ENCODE measurements around the gene PHOSPHO2. TPM values are rescaled to one million over a fixed set of nuclear protein-coding genes. Genes with fewer than 3 reads are reported as not detected.

PHOSPHO2 gene
- total RNA-seq, 4 donors from 2014 or later: 12.1 to 20.0 (median 13.2) TPM

GRCh38 chr2:169658877-169659276, 35.4 kb upstream of the PHOSPHO2 start:
- WGBS, 2 donors: 97 to 100% methylated on average over 1 of the region's 1 CpG

GRCh38 chr2:169659320-169659719, 34.9 kb upstream of the PHOSPHO2 start:
- H3K27me3 ChIP-seq: no peaks in the 10 kb centered on the region
- H3K36me3 ChIP-seq: no peaks in the 10 kb centered on the region
- no peaks in the 10 kb centered on the region for H3K9me3 ChIP-seq
- no peak for DNase-seq
- no peaks in the 10 kb centered on the region for H3K4me1 ChIP-seq
- intact Hi-C loops (cut with DNase I): no loop called here
- no peak overlapping the region for H3K4me3 ChIP-seq (replicated peaks in 1 of 3)
- WGBS, 2 donors: 74 to 80% methylated on average over 1 of the region's 1 CpG
- H3K27ac ChIP-seq: no peak overlapping the region
- TF ChIP-seq POLR2A (IDR thresholded peaks at IDR 0.05): no peak
- TF ChIP-seq CTCF (IDR thresholded peaks at IDR 0.05): no peak

More at GRCh38 chr2:169658877-169659276, 35.4 kb upstream of the PHOSPHO2 start:
- intact Hi-C loops (cut with DNase I): no loop called here
- Histone ChIP-seq H3K4me1 (no peaks in the 10 kb centered on the region), H3K36me3 (no peaks in the 10 kb centered on the region), H3K9me3 (no peaks in the 10 kb centered on the region), H3K4me3 (replicated peaks in 1 of 3) (no peak overlapping the region), H3K27ac (no peak overlapping the region), H3K27me3 (no peaks in the 10 kb centered on the region)
- DNase-seq: no peak
- no peak for TF ChIP-seq POLR2A (IDR thresholded peaks at IDR 0.05)
- TF ChIP-seq CTCF (IDR thresholded peaks at IDR 0.05): no peak

- no peak for TF ChIP-seq POLR2A (IDR thresholded peaks at IDR 0.05)
- TF ChIP-seq CTCF (IDR thresholded peaks at IDR 0.05): no peak
- H3K4me3 ChIP-seq (replicated peaks in 1 of 3): no peak overlapping the region
- no peaks in the 10 kb centered on the region for H3K4me1 ChIP-seq
- no peak for DNase-seq
- WGBS, 2 donors: 46 to 61% methylated on average over 3 of the region's 3 CpGs
- intact Hi-C loops (cut with DNase I): no loop called here
- H3K9me3 ChIP-seq: no peaks in the 10 kb centered on the region
- H3K36me3 ChIP-seq: no peaks in the 10 kb centered on the region
- H3K27me3 ChIP-seq: no peaks in the 10 kb centered on the region
- H3K27ac ChIP-seq: no peak overlapping the region
Observed at GRCh38 chr2:169661265-169661664, 33.0 kb upstream of the PHOSPHO2 start.

- Histone ChIP-seq H3K9me3 (no peaks in the 10 kb centered on the region), H3K27me3 (no peaks in the 10 kb centered on the region), H3K4me3 (replicated peaks in 1 of 3) (no peak overlapping the region), H3K4me1 (no peaks in the 10 kb centered on the region), H3K36me3 (no peaks in the 10 kb centered on the region), H3K27ac (no peak overlapping the region)
- intact Hi-C loops (cut with DNase I): no loop called here
- no peak for DNase-seq
- 86 to 100% methylated on average over 1 of the region's 1 CpG for WGBS, 2 donors
- TF ChIP-seq CTCF (IDR thresholded peaks at IDR 0.05) (no peak), POLR2A (IDR thresholded peaks at IDR 0.05) (no peak)
Observed at GRCh38 chr2:169662744-169663143, 31.5 kb upstream of the PHOSPHO2 start.

- intact Hi-C loops (cut with DNase I): no loop called here
- DNase-seq: no peak
- Histone ChIP-seq H3K27ac (no peak overlapping the region), H3K27me3 (no peaks in the 10 kb centered on the region), H3K4me3 (replicated peaks in 1 of 3) (no peak overlapping the region), H3K4me1 (no peaks in the 10 kb centered on the region), H3K9me3 (no peaks in the 10 kb centered on the region), H3K36me3 (no peaks in the 10 kb centered on the region)
- TF ChIP-seq POLR2A (IDR thresholded peaks at IDR 0.05) (no peak), CTCF (IDR thresholded peaks at IDR 0.05) (no peak)
- 91 to 98% methylated on average over 3 of the region's 3 CpGs for WGBS, 2 donors
Observed at GRCh38 chr2:169663247-169663646, 31.0 kb upstream of the PHOSPHO2 start.

Data from thyroid gland (tissue), 4 donors.